Hematopoietic multipotent progenitor cell treated with erythropoietin and hydrocortisone succinate and interleukin-3 and kit ligand, for 6 days (in vitro differentiated cells): ENCODE measurements around the gene SYNJ1.
"Not testable (repeated sequence)": the region's sequence is repeated elsewhere in the genome, so short reads cannot be mapped to it uniquely, and the experiment has no call there.

Experiments used
- DNase-seq: peaks from one replicate; pipeline ENCODE4 v3.0.0-alpha.2; 2015

The SYNJ1 gene

DNA sequence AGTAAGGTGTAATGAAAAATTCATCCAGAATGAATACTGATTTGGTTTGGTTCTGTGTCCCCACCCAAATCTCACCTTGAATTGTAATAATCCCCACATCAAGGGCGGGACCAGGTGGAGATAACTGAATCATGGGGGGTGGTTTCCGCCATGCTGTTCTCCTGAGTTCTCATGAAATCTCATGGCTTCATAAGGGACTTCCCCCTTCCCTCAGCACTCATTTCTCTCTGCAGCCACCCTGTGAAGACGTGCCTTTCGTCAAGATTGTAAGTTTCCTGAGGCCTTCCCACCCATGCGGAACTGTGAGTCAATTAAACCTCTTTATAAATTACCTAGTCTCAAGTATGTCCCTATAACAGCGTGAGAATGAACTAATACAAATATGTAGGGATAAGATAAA lies 5.5 kb upstream of the SYNJ1 start:
- DNase-seq = no peak

DNA sequence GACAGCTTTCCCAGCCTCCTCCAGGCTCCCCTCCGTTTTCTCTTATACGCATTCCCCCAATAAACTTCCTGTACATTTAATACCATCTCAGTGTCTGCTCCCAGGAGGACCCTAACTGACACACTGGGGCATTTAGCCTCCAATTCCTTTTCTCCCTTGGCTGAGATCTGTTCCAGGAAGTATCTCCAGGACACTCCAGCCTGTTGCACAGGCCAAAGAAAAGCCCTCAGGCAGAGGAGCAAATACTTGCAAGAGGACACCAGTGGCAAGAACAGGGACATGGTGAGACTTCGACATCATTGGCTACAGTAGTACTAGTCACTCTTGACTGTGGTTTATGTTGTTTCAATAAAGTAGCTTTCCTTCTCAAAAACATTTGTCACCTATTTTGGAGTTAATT lies 4.7 kb upstream of the SYNJ1 start:
- no peak for DNase-seq

DNA sequence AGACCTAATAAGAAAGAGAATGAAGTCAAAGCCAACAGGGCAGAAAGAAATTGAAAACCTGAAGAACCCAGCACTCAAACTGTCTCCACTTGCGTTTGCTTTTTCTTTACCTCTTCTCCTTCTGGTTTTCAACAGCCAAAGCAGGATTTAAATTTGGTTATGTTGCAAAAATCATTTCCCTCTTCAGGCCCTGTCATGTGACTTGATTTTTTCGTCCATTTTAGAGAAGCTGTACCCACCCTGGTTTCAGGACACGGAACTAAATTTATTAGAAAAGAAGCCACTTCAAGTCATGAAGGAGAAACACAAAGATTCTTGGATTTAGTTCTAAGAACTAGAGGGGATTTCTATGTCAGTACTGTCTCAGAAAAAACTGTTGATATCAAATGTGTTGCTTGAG lies 1.0 kb upstream of the SYNJ1 start:
- no peak for DNase-seq

DNA sequence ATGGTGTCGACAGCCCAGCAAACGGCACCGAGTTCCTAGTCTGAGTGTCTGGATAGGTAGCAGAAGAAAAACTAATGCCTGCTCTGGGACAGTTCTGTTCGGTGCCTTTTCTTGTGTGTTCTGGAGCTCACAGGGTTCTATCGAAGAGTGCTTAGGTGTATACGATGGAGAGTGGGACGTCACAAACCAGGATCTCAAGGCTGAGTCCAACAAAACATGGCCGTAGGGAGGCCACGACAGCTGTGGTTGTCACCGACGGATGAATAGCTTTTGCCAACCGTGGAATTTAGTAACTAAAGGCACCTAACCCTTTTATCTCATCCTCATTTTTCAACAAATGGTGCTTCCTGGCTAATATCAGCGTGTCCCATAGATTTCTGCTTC lies 635 bp upstream of the SYNJ1 start:
- DNase-seq = no peak

DNA sequence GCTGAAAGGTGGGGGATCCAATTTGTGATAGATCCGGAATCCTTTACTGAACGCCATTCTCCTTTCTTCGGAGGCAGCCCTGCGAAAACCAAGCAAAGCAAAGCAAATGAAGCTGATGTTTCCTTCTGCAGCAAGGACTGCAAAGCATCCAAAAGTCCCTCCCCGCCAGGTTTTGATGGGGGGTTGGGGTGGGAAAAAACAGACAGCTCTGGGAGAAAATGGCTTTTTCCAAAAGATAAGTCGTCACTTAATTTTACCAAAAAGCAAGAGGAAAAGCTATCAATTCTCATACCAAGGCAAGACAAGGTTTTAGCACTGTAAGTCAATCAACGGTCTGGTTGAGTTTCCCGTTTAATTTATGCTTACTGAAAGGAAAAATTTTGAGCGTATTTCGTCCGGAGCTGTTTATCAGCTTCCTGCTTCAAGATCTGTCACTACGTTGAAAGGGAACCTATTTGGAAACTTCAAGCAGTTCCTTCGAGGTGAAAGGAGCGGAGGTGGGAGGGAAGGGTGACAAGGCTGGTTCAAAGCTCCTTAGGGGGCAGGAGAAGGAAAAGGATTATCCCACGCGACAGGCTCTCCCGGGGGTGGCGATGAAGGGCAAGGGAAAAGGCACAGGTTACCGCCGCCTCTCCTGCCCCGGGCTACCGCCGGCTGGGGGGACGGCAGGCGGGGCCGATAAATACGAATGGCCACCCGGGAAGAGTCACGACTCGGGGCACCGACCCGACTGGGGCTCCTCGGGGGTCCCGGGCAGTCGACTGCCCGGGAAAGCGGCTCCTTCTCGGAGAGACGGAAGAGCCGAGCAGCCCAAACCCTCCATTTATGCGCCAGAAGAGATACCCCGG lies 750 bp downstream of the SYNJ1 start:
- peak; percentile 59 for DNase-seq

DNA sequence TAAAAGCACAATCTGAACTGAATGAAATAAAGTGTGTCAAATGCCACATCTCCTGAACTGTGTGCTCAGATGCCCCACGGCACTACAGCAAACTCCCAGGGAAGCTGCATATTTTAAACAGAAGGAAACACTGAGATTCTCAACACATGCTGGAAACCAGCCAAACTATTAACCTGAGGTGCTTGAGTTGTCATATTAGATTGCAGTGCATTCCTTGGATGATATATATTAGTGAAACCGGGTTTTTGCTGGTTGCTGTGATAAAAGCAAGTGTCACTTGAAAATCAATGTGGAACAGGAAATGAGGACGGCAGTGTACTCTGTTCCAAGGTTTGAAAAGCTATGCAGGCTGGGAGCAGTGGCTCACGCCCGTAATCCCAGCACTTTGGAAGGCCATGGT lies 8.7 kb downstream of the SYNJ1 start:
- no peak for DNase-seq

DNA sequence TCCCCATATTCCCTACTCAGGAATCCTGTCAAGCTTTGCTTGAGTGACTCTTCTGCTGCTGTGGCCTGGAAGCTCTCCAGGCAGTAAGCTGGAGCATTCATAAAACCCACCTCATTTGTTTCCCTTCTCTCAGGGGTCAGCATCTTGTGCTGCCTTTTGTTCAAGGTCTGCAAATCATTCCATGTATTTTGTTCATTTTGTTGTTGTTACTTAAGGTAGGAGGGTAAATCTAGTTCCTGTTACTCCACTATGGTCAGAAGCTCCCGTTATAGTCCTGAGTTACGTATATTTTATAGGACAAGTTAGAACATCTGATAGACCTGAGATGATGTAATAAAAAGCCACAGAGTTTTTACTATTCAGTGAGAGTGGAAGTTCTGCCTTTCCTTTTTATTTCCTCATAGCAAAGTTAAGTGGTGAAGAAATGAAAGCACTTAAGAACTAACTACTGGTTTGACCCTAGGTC lies 9.9 kb downstream of the SYNJ1 start:
- peak; percentile 63 for DNase-seq

DNA sequence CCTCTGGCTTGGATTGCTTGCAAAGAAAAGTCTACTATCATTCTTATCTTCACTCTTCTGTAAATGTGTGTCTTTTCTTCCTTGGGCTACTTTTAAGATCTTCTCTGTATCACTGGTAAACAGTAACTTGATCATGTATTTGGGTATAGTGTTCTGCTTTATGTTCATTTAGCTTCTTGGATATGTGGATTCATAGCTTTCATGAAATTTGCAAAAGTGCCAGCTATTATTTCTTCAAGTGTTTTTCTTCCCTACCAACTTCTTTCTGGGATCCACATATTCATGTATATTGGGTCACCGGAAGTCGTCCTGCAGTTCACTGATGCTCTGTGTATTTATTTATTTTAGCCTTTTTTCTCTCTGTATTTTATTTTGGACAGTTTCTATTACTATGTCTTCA lies 11.3 kb downstream of the SYNJ1 start:
- DNase-seq = no peak

DNA sequence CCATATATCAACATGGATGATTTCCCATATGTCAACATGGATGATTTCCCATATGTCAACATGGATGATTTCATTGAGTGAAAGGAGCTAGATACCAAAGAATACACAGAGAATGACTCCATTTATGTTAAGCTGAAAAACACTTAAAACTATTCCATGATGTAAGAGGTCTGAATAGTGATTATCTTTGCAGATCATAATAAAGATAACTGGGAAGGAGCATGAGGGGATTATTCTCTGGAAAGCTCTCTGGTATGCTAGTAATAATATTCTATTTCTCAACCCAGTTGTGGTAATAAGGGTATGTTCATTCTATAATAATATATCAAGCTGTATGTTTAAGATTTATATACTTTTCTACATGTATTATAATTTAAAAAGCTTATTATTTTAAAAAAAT lies 14.1 kb downstream of the SYNJ1 start:
- no peak for DNase-seq

DNA sequence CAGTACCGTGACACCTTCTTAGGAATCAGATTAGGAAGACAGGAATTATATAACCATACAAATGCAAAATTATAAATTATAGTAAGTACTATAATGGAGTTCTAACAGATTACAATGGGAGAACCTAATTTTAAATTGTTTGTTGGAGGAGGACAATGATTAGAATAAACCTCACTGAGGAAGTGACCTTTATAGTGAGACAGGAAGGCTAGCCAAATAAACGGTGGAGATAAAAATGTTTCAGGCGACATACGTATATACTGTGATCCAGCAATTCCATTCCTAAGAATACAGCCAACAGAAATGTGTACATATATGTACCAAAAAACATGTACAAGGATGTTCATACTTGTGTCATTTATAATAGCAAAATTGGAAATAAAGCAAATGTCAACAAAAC lies 15.2 kb downstream of the SYNJ1 start:
- no peak for DNase-seq

DNA sequence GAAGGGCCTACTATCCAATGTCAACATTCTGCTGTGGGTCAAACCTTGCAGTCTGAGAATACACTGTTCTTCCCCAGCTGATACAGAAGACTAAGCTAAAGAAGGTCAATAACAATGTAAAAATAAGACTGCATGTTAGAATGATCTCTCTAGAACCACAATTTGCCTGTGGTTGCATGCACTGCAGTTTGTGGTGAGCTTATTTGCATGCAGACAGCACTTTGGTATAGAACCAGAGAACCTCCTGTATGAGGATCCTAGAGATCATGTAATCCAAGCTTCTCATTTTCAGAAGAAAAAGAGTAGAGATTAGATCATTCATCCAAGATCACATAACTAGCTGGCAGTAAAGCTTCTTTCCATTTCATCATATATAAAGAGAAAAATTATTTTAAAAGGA lies 15.8 kb downstream of the SYNJ1 start:
- no peak for DNase-seq

DNA sequence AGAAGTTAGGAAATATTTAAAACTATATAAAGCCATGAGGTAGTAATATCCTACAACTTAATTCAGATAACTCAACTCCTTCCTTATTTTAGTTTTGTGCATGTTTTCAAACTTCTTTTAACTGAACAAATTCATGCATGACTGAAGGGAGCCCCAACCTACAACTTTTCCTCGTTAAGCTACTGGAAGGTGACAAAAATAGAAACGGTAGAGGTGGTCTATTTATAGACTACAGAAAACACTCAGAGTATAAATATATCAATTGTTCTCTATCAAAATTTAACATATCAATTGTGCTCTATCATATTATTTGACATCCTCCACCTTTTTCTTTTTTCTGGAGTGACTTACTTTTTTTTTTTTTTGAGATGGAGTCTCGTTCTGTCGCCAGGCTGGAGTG lies 16.8 kb downstream of the SYNJ1 start:
- no peak for DNase-seq

DNA sequence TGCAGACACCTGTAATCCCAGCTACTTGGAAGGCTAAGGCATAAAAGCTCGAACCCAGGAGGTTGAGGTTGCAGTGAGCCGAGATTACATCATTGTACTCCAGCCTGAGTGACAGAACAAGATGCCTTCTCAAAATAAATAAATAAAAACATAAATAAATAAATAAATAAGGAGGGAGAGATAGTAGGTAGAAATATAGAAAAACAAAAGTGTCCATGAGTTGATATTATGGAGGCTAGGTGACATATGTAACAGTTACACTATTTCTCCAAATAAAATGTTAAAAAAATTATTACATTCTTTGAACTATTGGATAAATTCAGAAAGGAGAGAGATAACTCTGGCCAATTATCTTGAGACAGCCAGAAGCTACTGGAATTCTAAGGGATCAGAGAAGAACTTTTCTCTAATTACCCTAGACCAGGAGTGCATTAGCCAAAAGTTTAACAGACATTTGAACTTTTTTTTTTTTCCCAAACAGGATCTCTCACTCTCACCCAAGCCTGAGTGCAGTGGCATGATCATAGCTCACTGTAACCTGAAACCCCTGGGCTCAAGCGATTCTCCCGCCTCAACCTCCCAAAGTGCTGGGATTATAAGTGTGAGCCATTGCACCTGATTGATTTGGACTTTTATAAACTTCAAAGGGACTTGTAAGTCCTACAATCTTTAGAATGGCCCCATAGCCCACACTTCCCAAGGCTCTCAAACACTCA lies 17.6 kb downstream of the SYNJ1 start:
- no peak for DNase-seq

DNA sequence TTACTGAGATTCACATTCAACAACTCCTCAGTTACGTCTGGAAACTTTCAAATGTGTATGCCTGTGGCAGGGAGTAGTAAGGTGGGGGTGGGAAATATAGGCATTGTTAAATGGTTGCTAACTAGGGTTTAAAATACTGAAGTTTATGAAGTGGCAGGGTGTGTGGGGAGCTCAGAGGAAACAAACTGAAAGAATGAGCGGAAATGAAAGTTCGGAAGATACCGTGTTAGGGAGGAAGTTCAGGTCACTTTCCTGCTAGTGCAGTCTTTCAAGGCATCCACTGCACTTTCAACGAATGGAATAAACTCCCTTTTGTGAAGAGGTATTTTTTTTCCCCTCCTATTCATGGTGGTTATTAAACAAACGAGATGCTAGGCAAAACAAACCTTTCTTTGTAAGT lies 19.7 kb downstream of the SYNJ1 start:
- DNase-seq = no peak

DNA sequence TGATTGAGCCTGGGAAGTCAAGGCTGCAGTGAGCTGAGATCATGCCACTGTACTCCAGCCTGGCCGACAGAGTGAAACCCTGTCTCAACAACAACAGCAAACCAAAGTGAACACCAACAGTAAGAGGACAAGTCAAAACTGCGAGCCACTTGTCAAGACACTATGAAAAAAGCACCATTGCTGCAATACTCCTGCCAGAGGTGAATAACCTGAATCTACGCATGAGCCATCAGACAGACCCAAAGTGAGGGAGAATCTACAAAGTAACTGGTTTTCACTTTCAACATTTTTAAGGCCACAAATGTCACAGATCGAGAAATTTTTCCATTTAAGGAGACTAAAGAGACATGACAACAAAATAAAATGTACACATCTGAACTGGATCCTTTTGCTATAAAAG lies 21.9 kb downstream of the SYNJ1 start:
- no peak for DNase-seq

DNA sequence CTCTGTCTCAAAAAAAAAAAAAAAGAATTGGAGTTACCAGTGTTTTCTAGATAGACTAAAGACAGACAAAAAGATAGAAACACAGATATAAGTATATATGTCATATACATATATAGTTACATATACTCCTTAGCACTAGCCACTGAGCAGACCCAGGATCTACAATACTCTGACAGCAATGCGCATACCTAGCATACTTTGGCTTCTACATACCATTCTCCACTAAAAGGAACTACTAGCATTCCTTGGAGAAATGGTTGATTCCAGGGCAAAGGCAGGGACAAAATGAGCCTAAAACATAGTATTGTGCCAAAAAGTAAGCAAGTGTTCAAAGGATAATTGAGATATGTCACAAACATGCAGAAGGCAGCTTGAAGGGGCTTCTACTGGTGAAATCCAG lies 22.7 kb downstream of the SYNJ1 start:
- DNase-seq = no peak

DNA sequence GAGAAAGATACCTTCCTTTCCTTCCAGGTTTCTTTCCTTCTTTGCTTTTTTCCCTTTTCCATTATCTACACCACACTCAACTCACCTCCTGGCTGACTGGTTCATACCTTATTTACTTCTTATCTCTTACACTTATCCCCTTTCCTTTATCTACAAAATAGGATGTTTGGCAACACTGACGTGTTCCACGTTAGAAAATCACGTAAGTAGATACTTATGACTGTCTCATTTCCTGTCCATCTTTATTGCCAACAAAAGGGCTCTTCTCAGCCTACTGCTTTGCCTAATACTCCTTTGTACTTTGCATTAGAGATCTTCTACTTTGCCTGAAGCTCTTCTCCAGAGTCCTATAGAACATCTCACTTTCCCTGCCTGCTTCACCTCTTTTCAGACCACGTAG lies 25.1 kb downstream of the SYNJ1 start:
- DNase-seq = no peak

DNA sequence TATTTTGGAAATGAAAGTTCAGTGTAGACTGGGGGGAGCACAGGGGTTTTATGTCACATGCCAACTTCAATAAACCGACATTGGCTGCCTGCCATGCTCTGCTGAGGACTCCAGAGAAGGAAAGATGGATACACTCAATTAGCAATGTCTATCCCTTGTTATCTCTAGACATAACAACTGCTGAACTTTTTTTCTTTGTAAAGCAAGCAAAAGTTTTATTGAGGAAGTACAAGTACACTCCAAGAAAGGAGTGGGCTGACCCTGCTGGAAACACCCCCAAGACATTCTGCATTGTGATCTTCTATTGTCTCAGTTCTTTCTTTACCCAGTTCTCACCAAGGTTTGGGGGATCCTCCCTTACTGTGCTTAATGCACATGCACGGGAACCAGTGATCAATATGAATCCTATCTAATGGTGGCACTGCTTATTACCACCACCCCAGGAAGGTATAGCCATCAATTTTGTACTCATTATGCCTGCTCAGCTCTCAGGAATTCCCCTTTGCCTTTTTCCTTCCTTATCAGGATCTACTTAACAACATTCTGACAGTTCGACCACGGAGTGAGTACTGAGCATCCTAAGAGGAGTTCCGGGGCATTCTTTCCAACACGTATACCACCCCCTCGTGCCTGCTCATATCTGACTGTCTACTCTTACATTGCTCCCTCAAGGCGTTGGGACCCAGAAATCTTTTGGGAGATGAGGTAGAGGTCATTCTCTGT lies 28.7 kb downstream of the SYNJ1 start:
- peak; percentile 32 for DNase-seq

DNA sequence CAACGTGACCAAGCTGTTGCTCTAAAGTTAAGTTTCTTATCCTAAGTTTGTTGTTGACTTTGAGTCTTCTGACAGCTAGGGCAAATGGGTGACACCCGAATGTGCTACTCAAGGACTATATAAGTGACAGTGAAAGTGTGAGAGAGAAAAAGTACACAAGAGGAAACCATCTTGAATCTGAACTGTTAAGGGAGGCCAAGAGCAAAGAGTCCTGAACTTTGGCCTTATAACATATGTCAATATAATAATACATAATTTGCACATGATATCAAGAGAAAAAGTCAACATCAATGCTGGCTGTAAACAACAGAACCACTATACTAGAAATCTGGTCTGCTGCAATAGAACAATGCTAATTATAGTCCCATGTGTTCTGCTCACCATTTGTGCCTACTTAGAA lies 29.5 kb downstream of the SYNJ1 start:
- no peak for DNase-seq

DNA sequence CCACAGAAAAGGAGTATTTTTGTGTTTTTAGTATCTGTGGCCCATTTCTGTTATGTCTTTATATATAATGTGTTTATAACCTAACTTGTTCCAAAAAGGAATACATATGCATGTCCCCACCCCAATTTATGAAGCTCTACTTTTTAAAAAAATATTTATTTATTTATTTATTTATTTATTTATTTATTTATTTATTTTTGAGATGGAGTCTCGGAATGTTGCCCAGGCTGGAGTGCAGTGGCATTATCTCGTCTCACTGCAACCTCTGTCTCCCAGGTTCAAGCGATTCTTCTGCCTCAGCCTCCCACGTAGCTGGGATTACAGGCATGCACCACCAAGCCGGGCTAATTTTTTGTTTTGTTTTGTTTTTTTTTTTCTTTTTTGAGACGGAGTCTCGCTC lies 32.3 kb downstream of the SYNJ1 start:
- not testable (repeated sequence) for DNase-seq

DNA sequence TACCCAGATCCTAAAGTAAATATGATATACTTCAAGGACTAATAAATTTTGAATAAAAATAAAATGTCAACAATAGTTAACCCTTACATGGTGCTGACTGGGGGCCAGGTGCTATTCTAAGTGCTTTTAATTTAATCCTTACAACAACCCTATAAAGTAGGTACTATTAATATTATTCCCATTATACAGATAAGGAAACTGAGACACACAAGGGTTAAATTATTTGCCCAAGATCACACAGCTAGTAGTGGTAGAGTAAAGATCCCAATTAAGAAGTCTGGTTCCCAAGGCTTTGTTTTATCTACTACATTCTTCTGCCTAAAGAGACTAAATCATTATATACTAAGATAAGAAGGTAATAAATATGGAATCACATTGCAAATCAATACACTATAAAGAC lies 34.2 kb downstream of the SYNJ1 start:
- DNase-seq = no peak

DNA sequence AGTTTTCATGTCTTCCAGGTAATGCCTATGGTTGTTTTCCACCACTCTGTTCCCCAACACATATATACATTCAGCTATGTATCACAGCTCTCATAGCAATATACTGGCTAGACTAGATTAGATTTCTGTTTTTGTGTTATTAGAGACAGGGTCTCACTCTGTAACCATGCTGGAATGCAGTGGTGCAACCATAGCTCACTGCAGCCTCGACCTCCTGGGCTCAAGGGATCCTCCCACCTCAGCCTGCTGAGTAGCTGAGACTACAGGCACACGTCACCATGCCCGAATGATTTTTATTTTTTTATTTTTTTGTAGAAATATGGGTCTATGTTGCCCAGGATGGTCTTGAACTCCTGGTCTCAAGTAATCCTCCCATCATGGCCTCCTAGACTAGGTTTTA lies 37.7 kb downstream of the SYNJ1 start:
- DNase-seq = no peak

DNA sequence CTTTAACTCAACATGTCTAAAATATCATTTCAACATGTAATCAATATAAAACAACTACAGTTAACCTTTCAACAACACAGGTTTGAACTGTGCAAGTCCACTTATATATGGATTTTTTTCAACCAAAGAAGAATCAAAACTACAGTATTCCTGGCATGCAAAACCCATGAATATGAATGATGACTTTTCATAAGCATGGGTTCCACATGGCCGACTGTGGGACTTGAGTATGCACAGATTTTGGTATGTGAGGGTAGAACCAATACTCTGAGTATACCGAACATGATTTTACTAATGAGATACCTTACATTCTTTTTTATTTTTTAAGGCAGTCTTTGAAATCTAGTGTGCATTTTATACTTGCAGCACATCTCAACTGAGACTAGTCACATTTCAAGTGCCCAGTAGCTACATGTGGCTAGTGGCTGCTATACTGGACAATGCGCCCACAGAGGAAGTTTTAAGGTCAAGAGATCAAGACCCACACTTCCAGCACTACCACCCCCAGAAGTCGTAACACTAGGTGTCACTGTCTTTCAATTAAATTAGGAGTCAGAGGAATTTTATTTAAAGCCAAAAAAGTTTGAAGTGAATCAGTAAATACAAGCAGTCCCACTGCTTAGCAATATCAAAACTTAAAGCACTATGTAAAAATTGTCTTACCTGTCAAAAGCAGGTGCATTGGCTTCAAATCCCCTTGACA lies 40.0 kb downstream of the SYNJ1 start:
- peak; percentile 39 for DNase-seq
